Ovary (tissue), 3 donors: ENCODE results near the gene CTPS2.
"Not testable (repeated sequence)": the region's sequence is repeated elsewhere in the genome, so short reads cannot be mapped to it uniquely, and the experiment has no call there.

ENCODE experiments used
- CTCF ChIP-seq, 3 donors: fragments of 450-650 bp in 2 of 3; fragments of 200-600 bp in 1 of 3; IDR thresholded peaks; one replicate each; pipeline versions ENCODE4 v1.5.1 to v1.8.0; 2016 to 2022; ENCODE audit warnings: antibody characterized with exemption in 3 of 3, mild to moderate bottlenecking in 1 of 3
- EP300 ChIP-seq: sonication (generic); formaldehyde crosslinking; IDR thresholded peaks from one replicate; pipeline ENCODE4 v1.6.1; 2017; ENCODE audit warnings: antibody characterized with exemption
- POLR2A ChIP-seq: fragments of 450-650 bp; IDR thresholded peaks from one replicate; pipeline ENCODE4 v1.6.1; 2017; ENCODE audit warnings: antibody characterized with exemption, mild to moderate bottlenecking, moderate library complexity
- donor health status: DM: no; HTN: no; CAD: no.

- TF ChIP-seq CTCF (IDR thresholded peaks at IDR 0.05); POLR2A; EP300: not testable (repeated sequence)
Observed at GRCh38 chrX:16610654-16611053, 101.8 kb downstream of the CTPS2 start.
